GM12874 (cell line): ENCODE results near the gene SLC17A8.

ENCODE experiments used
- CTCF ChIP-seq: IDR thresholded peaks from 2 replicates; pipeline ENCODE4 v1.5.1; 2011; ENCODE audit warnings: low read depth, mild to moderate bottlenecking, control low read depth, low read length, moderate library complexity; ENCODE audit not compliant: insufficient read depth

SLC17A8 gene

GRCh38 chr12:100332852-100333251 is 24.0 kb upstream of the SLC17A8 start:
- no peak for TF ChIP-seq CTCF

GRCh38 chr12:100337299-100337698 is 19.6 kb upstream of the SLC17A8 start:
- no peak for TF ChIP-seq CTCF

GRCh38 chr12:100337727-100338126 is 19.1 kb upstream of the SLC17A8 start:
- no peak for TF ChIP-seq CTCF

- no peak for TF ChIP-seq CTCF
Observed at GRCh38 chr12:100339071-100339470, 17.8 kb upstream of the SLC17A8 start.

- no peak for TF ChIP-seq CTCF
Observed at GRCh38 chr12:100345020-100345767, 11.7 kb upstream of the SLC17A8 start.

GRCh38 chr12:100346660-100347059 is 10.2 kb upstream of the SLC17A8 start:
- no peak for TF ChIP-seq CTCF

GRCh38 chr12:100348657-100349454 is 8.0 kb upstream of the SLC17A8 start:
- no peak for TF ChIP-seq CTCF
